ENCODE results near the gene SLC32A1.
A peak's percentile ranks its signal among the peaks of the same experiment; 100 is the strongest.

The SLC32A1 gene

GRCh38 chr20:38723848-38724625, at the start of gene SLC32A1:
Gene SLC32A1 (plus strand): TSS chr20:38724486. CDS start chr20:38724725, 239 bp downstream.
- in situ Hi-C loops (cut with HindIII; ENCODE audit: low sequenced_read_pairs): no loop called here
- no peak within 1 kb of the TSS for H3K4me3 ChIP-seq (ENCODE audit: low read depth, low read length)
- no peak for TF ChIP-seq CTCF (IDR thresholded peaks at IDR 0.05; ENCODE audit: low read depth, low read length, missing control alignments)
- no peak for DNase-seq (ENCODE audit: low read depth)

GRCh38 chr20:38674765-38675133, 49.5 kb upstream of the SLC32A1 start:
- no peak for DNase-seq (ENCODE audit: low read depth)
- no peak overlapping the region for H3K4me3 ChIP-seq (ENCODE audit: low read depth, low read length)
- TF ChIP-seq CTCF (IDR thresholded peaks at IDR 0.05; ENCODE audit: low read depth, low read length, missing control alignments): no peak
- in situ Hi-C loops (cut with HindIII; ENCODE audit: low sequenced_read_pairs): no loop called here

- no peak for DNase-seq (ENCODE audit: low read depth)
- TF ChIP-seq CTCF (IDR thresholded peaks at IDR 0.05; ENCODE audit: low read depth, low read length, missing control alignments): no peak
- in situ Hi-C loops (cut with HindIII; ENCODE audit: low sequenced_read_pairs): no loop called here
- H3K4me3 ChIP-seq (ENCODE audit: low read depth, low read length): no peak overlapping the region
These were observed 47.7 kb upstream of the SLC32A1 start for GRCh38 chr20:38676576-38676975.

GRCh38 chr20:38680500-38681306, 43.6 kb upstream of the SLC32A1 start:
- DNase-seq (ENCODE audit: low read depth): peak; percentile 6
- H3K4me3 ChIP-seq (ENCODE audit: low read depth, low read length): no peak overlapping the region
- no peak for TF ChIP-seq CTCF (IDR thresholded peaks at IDR 0.05; ENCODE audit: low read depth, low read length, missing control alignments)
- in situ Hi-C loops (cut with HindIII; ENCODE audit: low sequenced_read_pairs): no loop called here

GRCh38 chr20:38685271-38685670, 39.0 kb upstream of the SLC32A1 start:
- in situ Hi-C loops (cut with HindIII; ENCODE audit: low sequenced_read_pairs): no loop called here
- no peak overlapping the region for H3K4me3 ChIP-seq (ENCODE audit: low read depth, low read length)
- no peak for TF ChIP-seq CTCF (IDR thresholded peaks at IDR 0.05; ENCODE audit: low read depth, low read length, missing control alignments)
- DNase-seq (ENCODE audit: low read depth): no peak

GRCh38 chr20:38685853-38686473, 38.3 kb upstream of the SLC32A1 start:
- H3K4me3 ChIP-seq (ENCODE audit: low read depth, low read length): no peak overlapping the region
- no peak for TF ChIP-seq CTCF (IDR thresholded peaks at IDR 0.05; ENCODE audit: low read depth, low read length, missing control alignments)
- in situ Hi-C loops (cut with HindIII; ENCODE audit: low sequenced_read_pairs): no loop called here
- DNase-seq (ENCODE audit: low read depth): peak; percentile 26

Measured in astrocyte of the cerebellum (primary cell).